WI38 (cell line): Measurements from ENCODE around the gene BMPR1A.

Experiments used
- H3K4me3 ChIP-seq: 2 replicates; pipeline ENCODE4 v1.5.1; 2011; ENCODE audit warnings: low read depth, mild to moderate bottlenecking, control low read depth, low read length
- TF ChIP-seq, protein P1 (sequence below): IDR thresholded peaks from 2 replicates; pipeline ENCODE4 v1.5.1; 2012; ENCODE audit warnings: low read depth, mild to moderate bottlenecking, control low read depth, low read length

Gene BMPR1A

DNA sequence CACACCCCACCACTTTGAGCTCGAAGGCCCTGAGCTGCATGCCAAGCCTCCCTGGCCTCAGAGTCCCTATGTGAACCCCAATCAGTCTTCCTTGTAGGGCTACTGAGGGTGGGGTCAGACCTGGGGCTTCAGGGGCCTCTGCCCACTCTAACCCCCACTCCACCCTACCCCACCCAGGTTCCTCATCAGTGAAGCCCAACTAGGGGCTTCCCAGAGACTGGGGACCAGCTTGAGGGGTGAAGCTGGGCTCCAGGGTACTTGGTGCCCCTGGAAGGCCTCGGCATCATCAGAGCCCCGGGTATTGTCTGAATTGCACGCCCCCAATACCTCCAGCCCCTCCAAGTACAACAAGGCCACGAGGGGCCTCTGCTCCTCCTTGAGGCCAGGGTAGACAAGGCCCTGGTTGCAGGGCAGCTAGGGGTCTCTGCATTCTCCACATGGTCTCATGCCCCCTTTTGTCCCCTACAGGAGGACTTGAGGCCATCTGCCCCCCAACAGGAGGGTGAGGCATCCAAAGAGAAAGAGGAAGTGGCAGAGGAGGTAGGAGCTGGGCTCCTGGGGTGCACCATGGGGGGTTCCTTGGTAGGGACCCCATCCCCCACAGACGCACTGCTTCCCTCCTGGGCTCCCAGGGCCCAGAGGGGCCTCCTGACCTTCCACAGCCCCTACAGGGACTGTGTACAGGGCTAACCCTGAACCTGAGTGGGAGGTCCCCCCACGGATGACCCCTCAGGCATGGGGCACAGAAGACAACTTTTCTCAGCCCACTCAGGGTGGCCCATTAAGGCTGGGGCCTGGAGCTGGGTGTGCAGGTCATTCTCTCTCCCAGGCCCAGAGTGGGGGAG, 205.9 kb downstream of the BMPR1A start:
- TF ChIP-seq, protein P1, sequence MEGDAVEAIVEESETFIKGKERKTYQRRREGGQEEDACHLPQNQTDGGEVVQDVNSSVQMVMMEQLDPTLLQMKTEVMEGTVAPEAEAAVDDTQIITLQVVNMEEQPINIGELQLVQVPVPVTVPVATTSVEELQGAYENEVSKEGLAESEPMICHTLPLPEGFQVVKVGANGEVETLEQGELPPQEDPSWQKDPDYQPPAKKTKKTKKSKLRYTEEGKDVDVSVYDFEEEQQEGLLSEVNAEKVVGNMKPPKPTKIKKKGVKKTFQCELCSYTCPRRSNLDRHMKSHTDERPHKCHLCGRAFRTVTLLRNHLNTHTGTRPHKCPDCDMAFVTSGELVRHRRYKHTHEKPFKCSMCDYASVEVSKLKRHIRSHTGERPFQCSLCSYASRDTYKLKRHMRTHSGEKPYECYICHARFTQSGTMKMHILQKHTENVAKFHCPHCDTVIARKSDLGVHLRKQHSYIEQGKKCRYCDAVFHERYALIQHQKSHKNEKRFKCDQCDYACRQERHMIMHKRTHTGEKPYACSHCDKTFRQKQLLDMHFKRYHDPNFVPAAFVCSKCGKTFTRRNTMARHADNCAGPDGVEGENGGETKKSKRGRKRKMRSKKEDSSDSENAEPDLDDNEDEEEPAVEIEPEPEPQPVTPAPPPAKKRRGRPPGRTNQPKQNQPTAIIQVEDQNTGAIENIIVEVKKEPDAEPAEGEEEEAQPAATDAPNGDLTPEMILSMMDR, result no peak
- H3K4me3 ChIP-seq, result no peak overlapping the region

DNA sequence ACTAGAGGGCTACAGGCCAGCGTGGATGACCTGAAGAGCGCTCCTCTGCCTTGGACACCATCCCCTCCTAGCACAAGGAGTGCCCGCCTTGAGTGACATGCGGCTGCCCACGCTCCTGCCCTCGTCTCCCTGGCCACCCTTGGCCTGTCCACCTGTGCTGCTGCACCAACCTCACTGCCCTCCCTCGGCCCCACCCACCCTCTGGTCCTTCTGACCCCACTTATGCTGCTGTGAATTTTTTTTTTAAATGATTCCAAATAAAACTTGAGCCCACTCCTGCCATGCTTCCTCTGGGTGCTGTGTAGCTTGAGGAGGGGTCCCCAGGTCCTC, 206.5 kb downstream of the BMPR1A start:
- TF ChIP-seq, protein P1, result no peak
- H3K4me3 ChIP-seq, result no peak overlapping the region

DNA sequence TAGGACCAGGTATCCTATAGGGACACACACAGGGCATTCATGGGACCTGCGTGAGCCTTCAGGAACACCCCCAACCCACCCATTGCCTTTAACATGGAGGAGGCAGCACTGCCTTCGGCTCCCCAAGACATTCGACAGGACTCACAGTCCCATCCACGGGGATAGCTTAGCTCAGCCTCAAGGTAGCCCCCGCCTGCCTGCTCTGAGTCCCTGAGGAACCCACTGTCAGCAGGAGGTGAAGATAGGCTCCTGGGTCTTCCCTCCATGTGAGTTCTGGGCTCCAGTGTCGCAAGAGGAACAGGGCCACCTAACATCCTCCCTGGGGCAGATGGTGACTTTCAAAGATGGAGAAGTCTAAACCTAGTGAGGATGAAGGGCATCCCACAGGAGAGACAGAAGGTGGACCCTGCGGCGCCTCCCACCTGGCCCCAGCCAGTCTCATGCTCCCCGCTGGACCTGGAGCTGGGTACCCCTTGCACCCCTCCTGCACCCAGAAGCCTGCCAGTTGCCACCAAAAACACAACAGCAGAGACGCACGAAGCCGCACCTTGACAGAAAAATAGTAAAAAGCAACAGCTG, 207.0 kb downstream of the BMPR1A start:
- TF ChIP-seq, protein P1, result no peak
- H3K4me3 ChIP-seq, result no peak overlapping the region

DNA sequence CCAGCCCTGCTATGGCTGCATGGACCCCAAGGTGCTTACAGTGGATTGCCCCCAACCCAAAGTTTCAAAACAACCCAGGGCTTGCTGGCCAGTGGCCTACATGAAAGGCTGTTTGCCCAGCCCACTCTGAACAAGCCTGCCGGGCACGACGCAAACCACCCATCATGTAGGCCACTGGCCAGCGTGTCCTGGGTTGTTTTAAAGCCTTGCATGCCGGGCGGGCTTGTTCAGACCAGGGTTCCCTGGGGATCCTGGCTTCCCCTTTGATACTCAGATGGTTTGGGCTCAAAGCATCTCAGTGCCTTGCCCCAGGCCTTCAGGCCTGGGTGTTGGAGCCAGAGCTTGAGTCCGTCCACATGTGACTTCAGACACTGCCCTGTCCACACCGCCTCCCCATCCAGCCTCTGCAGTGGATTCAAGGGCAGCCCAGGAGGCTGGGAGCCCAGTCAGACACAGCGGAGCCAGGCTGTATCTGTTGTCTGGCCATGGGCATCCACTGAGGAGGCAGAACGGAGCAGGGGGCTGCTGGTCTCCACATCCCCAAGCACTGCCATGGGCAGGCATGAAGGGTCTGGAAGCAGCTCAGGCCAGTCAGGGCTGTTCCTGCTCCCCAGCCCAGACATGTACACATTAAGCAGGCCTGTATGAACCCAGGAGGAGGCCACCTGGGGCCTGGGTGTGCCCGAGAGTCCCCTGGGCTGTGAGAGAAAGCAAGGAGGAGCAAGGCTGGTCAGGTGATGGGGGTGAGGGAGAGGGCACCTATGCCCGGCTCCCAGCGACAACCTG, 207.8 kb downstream of the BMPR1A start:
- TF ChIP-seq, protein P1, result no peak

DNA sequence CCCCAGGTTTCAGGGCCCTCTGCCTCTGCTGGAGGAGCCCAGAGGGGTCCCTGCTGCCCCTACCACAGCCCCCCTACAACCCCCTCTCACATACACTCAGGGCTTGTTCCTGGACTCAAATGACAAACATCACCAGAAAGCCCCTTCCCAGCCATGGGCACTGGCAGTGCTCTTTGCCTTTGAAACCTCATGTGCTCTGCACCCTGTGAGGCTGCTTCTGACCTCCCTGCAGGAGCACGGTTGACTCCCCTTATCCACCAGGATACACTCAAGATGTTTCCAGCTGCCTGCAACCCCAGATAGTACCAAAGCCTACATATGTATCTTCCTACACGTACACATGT, 208.4 kb downstream of the BMPR1A start:
- TF ChIP-seq, protein P1, result no peak
- H3K4me3 ChIP-seq, result no peak overlapping the region

More for the DNA sequence above, 207.8 kb downstream of the BMPR1A start:
- no peak overlapping the region for H3K4me3 ChIP-seq

DNA sequence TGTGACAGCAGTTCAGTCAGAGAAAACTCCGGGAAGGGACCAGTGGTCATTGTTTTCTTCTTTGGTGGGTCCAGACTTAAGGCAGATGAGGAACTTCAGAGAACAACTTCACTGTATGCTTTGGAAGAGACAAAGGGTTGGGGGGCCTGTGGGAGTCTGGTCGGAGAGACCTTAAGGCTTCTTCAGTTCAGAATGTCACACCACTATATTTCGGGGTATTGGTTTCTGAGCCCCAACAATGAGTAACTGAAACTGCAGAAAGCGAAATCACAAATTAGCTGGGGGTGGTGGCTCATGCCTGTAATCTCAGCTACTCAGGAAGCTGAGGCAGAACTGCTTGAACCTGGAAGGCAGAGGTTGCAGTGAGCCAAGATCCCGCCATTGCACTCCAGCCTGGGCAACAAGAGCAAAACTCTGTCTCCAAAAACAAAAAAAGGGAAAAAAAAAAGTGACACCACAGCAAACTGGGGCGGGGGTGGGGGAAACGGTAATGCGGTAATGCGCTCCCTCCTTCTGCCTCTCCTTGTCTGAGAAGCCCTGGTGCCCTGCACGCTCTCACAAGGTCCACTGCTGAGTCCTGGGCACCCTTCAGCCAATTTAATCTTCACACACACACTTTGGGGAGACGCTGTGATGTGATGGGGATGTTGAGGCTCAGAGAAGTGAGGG, 209.7 kb downstream of the BMPR1A start:
- TF ChIP-seq, protein P1, result no peak
- no peak overlapping the region for H3K4me3 ChIP-seq

DNA sequence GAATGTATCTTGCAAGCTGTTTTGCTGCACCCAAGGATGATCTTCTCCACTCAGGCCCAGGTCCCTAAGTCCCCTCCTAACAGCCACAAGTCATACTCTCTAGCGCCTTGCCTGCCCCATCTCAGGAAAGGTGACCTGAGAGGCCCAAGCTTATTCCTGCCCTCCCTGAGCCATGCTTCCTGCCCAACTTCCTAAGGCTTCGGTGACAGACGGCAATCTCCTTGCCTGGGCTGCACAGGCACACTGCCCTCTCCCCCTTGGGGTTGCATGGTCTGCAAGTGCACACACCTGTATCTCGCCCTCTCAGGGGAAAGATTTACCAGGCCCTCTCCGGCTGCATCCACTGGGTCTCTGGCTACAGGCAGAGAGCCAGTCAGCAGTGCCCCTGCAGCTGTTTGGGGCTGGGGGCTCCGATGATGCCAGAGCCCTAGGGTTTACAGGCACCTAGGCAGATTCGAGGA, 211.1 kb downstream of the BMPR1A start:
- TF ChIP-seq, protein P1, result no peak
- no peak overlapping the region for H3K4me3 ChIP-seq
